GM12801 (cell line): ENCODE data around the gene GPR146.

Source experiments
- CTCF ChIP-seq: IDR thresholded peaks from one replicate; pipeline ENCODE4 v1.5.1; 2011; ENCODE audit warnings: control low read depth; ENCODE audit not compliant: insufficient read length; ENCODE audit errors: extremely low read depth

The GPR146 gene

GRCh38 chr7:1106063-1106792 is 61.9 kb downstream of the GPR146 start:
- TF ChIP-seq CTCF = no peak

GRCh38 chr7:1106793-1107421 is 62.6 kb downstream of the GPR146 start:
- no peak for TF ChIP-seq CTCF

GRCh38 chr7:1108264-1108920 is 64.0 kb downstream of the GPR146 start:
- TF ChIP-seq CTCF = no peak
